Heart right ventricle (tissue), 16 donors: ENCODE measurements around the gene COL4A2. TPM values are rescaled to one million over a fixed set of nuclear protein-coding genes. Genes with fewer than 3 reads are reported as not detected.
A peak's percentile ranks its signal among the peaks of the same experiment; 100 is the strongest.

ENCODE experiments used
- ATAC-seq, 8 donors: fragments of 200-7000 bp; cut with Tn5 transposase; one replicate each; pipeline ENCODE4 v1.9.1; 2020; ENCODE audit warnings: mild to moderate bottlenecking in 8 of 8, moderate library complexity in 8 of 8, moderate number of reproducible peaks in 1 of 8
- DNase-seq, 2 donors: peaks; one replicate each; pipeline ENCODE4 v3.0.0-alpha.2; 2020
- H3K27ac ChIP-seq, 10 donors: fragments of 200-600 bp; sonication (generic) in 2 of 10; one replicate each; pipeline versions ENCODE4 v1.5.0 to v1.8.0; 2020 to 2022; ENCODE audit warnings: mild to moderate bottlenecking in 3 of 10
- H3K27me3 ChIP-seq, 7 donors: fragments of 200-600 bp; one replicate each; pipeline ENCODE4 v1.8.0; 2021 to 2022; ENCODE audit warnings: mild to moderate bottlenecking in 2 of 7
- H3K36me3 ChIP-seq, 9 donors: fragments of 200-600 bp; sonication (generic) in 1 of 9; one replicate each; pipeline versions ENCODE4 v1.5.0 to v1.8.0; 2020 to 2022; ENCODE audit warnings: mild to moderate bottlenecking in 2 of 9
- H3K4me1 ChIP-seq, 9 donors: fragments of 200-600 bp; sonication (generic) in 1 of 9; one replicate each; pipeline versions ENCODE4 v1.5.0 to v1.8.0; 2020 to 2022; ENCODE audit warnings: mild to moderate bottlenecking in 4 of 9
- H3K4me3 ChIP-seq, 10 donors: fragments of 200-600 bp; sonication (generic) in 2 of 10; one replicate each; pipeline versions ENCODE4 v1.5.0 to v1.8.0; 2020 to 2022; ENCODE audit warnings: mild to moderate bottlenecking in 7 of 10, moderate library complexity in 2 of 10
- H3K9me3 ChIP-seq, 11 donors: fragments of 200-600 bp in 10 of 11; sonication (generic) in 2 of 11; one replicate each; pipeline versions ENCODE4 v1.5.0 to v1.8.0; 2013 to 2022; ENCODE audit warnings: mild to moderate bottlenecking in 2 of 11, control low read depth in 1 of 11, moderate library complexity in 1 of 11
- CTCF ChIP-seq, 9 donors: fragments of 200-600 bp; sonication (generic) in 2 of 9; IDR thresholded peaks; one replicate each; pipeline versions ENCODE4 v1.5.0 to v1.8.0; 2021 to 2022; ENCODE audit warnings: antibody characterized with exemption in 9 of 9, mild to moderate bottlenecking in 5 of 9, moderate library complexity in 1 of 9
- WGBS, 2 donors: extraction: QIAGEN DNeasy Blood & Tissue Kit; methylation state at CpG; one replicate each; pipeline ENCODE4 v1.1.7; 2013; ENCODE audit warnings: inconsistent platforms in 1 of 2; 5-methylcytosine and 5-hydroxymethylcytosine counted together
- intact Hi-C, 10 donors: fragments of 100-400 bp; cut with DNase I; formaldehyde crosslinking; loops; one replicate each; pipeline versions ENCODE4 v1.11.1 to v1.14.2; 2022
- polyA plus RNA-seq, 2 donors: library from polyadenylated mRNA; stranded (reverse); fragments of 200-250 nt; gene quantifications; one replicate each; pipeline ENCODE4 v1.2.3, GENCODE V29; 2013
- total RNA-seq, 10 donors: library from RNA; stranded (reverse); fragmentation: NEBNext Ultra II Directional in 3 of 10; extraction: Animal tissue kit (Norgen Biotek cat#: 25700) in 3 of 10; gene quantifications; one replicate each; pipeline versions ENCODE4 v1.2.1 to v1.2.4, GENCODE V29; 2021 to 2023
- donor health status: Arrhythmogenic right ventricular cardiomyopathy.
- donor health status: ischemic (EF 13 %, LVEDD 7.1; RV severe dilation, severe dysfunction).
- donor health status: healthy with polysubstance abuse.
- donor health status: DM: no; HTN: yes; CAD: no.
- donor health status: DM: no; HTN: no; CAD: no.
- donor health status: ischemic (EF 25% LVEDD 6.9; RV normal size, moderate dysfunction).
- donor health status: ischemic (EF 25% LVEDD 5.7; RV mildly dilated, moderate dysfunction).
- donor health status: healthy.
- donor health status: DM: yes; HTN: yes; CAD: no.
- donor health status: Ischemic cardiomyopathy.
- donor health status: ischemic (EF 35%, LVEDD 5.7; RV mildly dilated, moderate dysfunction).
- donor health status: nonischemic (EF 11% LVEDD 7.7; RV severe dilation, severe dysfunction).
- donor health status: DM: yes; HTN: yes; CAD: no.
- donor health status: PGD.
- donor health status: ischemic (EF 29% LVEDD 5.4; RV normal size, mild dysfunction).
- donor health status: nonischemic (EF 23%, LVEDD 6.1; RV moderate dilation, normal function).

COL4A2 gene
- total and polyA plus RNA-seq, 12 donors: 81.7 to 301 (median 128) TPM

DNA sequence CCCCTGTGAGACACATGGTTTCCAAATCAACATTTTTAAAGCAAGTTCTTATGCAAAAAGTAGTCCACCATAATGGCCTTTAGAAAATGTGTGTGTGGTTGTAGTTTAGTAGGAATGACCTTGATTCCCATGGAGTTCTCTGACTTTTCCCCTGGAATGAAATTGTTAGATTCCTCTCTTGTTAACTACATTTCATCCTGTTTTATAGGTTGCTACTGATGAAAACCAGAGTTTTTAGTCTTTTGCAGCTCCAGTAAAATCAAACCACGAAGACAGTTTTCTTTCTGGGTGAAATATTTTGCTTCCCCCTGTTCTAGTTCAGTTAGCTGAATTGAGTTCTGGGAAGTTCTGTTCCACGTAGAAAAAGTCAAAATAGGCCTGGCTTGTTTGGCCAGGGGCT is 146.7 kb downstream of the COL4A2 start:
- 84 to 94% methylated on average over 2 of the region's 2 CpGs for WGBS, 2 donors
- no peak for TF ChIP-seq CTCF (IDR thresholded peaks at IDR 0.05)

DNA sequence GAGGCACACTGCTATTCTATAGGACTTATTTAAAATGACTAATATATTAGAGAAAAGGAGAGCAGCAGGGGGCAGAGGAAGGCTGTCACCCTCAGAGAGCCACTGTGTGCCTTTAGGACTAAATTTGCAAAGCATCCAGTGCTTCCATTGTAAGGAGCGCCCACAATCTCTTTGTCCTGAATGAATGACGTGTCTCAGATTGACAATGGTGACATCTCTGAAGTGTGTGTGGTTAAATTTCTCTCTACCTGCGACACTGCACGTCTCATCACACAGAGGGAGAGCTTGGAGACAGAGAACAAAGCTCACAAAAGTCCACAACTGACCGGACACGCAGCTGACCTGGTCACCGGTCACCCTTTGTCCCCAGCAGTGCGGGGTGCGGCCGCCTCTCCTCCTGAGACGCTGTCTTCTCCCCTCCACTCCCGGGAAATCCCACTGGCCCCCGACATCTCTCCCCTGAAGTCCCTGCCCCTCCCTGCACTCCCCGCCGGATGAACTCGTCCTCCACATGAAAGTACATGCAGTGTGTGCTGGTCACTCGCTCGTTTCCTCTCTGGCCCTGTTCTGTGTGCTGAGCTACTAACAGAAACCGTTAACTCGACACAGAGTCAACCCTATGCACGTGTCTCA is 147.3 kb downstream of the COL4A2 start:
- peak overlapping the region in 4 of 10 donors; percentile 15 to 40 (median 28) for H3K27ac ChIP-seq
- peaks cover 0 to 94% (median 43%) of the 10 kb centered on the region in 9 donors for H3K36me3 ChIP-seq
- H3K27me3 ChIP-seq: no peaks in the 10 kb centered on the region
- intact Hi-C loops: loop anchor here in 5 of 10 donors (10.0 kb wide), 3 partner anchors 110 to 360 kb away; partner anchors contain the start of gene RAB20 (in 2 of the 5)
- H3K4me3 ChIP-seq: no peak overlapping the region
- H3K9me3 ChIP-seq: no peaks in the 10 kb centered on the region
- no peak for DNase-seq
- WGBS, 2 donors: 82 to 84% methylated on average over 21 of the region's 21 CpGs
- H3K4me1 ChIP-seq: peaks cover 0 to 12% (median 5%) of the 10 kb centered on the region in 9 donors
- ATAC-seq: peak in 4 of 8 donors; percentile 2 to 19 (median 8)
- no peak for TF ChIP-seq CTCF (IDR thresholded peaks at IDR 0.05)

More for the DNA sequence above, 146.7 kb downstream of the COL4A2 start:
- Histone ChIP-seq H3K4me3 (no peak overlapping the region), H3K4me1 (peaks cover 0 to 12% (median 5%) of the 10 kb centered on the region in 9 donors), H3K27me3 (no peaks in the 10 kb centered on the region), H3K9me3 (no peaks in the 10 kb centered on the region), H3K36me3 (peaks cover 0 to 94% (median 44%) of the 10 kb centered on the region in 9 donors), H3K27ac (no peak overlapping the region)
- intact Hi-C loops: loop anchor here in 5 of 10 donors (10.0 kb wide), 3 partner anchors 111 to 361 kb away; partner anchors contain the start of gene RAB20 (in 2 of the 5)
- DNase-seq (no peak), ATAC-seq (no peak)

DNA sequence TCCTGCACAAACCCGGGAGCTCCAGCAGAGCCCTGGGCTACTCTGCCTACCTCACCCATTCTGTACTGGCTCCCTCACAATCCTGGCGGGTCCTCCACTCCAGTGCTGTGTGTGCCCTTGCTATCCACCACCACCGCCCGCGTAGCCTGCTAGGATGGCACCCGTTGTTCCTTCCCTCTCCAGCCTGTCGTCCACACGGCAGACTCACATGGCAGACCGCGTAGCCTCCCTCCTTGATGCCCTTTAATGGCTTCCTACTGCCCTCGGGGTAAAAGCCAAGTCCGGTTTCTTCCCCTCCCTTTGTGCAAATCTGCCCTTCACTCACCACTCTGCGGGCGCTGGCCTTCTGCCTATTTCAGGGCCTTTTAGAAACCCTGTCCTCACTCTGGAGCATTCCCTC is 147.9 kb downstream of the COL4A2 start:
- no peaks in the 10 kb centered on the region for H3K9me3 ChIP-seq
- no peak for TF ChIP-seq CTCF (IDR thresholded peaks at IDR 0.05)
- 55 to 61% methylated on average over 14 of the region's 14 CpGs for WGBS, 2 donors
- intact Hi-C loops: loop anchor here in 8 of 10 donors (5.0 to 10.0 kb wide), 6 partner anchors 110 to 362 kb away; partner anchors contain the start of gene RAB20 (in 2 of the 8)
- H3K4me3 ChIP-seq: no peak overlapping the region
- DNase-seq: peak in 1 of 2 donors; percentile 41
- peaks cover 0 to 94% (median 41%) of the 10 kb centered on the region in 9 donors for H3K36me3 ChIP-seq
- H3K4me1 ChIP-seq: peaks cover 0 to 12% (median 5%) of the 10 kb centered on the region in 9 donors
- H3K27me3 ChIP-seq: no peaks in the 10 kb centered on the region
- H3K27ac ChIP-seq: peak overlapping the region in 4 of 10 donors; percentile 15 to 40 (median 28)
- ATAC-seq: peak in 7 of 8 donors; percentile 32 to 71 (median 47)

GRCh38 chr13:110455444-110455843 is 148.4 kb downstream of the COL4A2 start:
- DNase-seq (no peak), ATAC-seq (peak in 5 of 8 donors; percentile 3 to 25 (median 10))
- WGBS, 2 donors: 67 to 76% methylated on average over 10 of the region's 10 CpGs
- Histone ChIP-seq H3K27ac (peak overlapping the region in 3 of 10 donors; percentile 15 to 40 (median 34)), H3K36me3 (peaks cover 0 to 94% (median 40%) of the 10 kb centered on the region in 9 donors), H3K27me3 (no peaks in the 10 kb centered on the region), H3K4me1 (peaks cover 0 to 12% (median 5%) of the 10 kb centered on the region in 9 donors), H3K9me3 (no peaks in the 10 kb centered on the region), H3K4me3 (no peak overlapping the region)
- intact Hi-C loops: loop anchor here in 8 of 10 donors (5.0 to 10.0 kb wide), 6 partner anchors 109 to 362 kb away; partner anchors contain the start of gene RAB20 (in 2 of the 8)
- TF ChIP-seq CTCF (IDR thresholded peaks at IDR 0.05): no peak
